HG03558 (cell line): ENCODE measurements around the gene ATE1.
"Not testable (repeated sequence)": the region's sequence is repeated elsewhere in the genome, so short reads cannot be mapped to it uniquely, and the experiment has no call there.

Experiments used
- ATAC-seq: cut with Tn5 transposase; IDR thresholded peaks from one replicate; pipeline ENCODE4 v1.9.1; 2021; ENCODE audit warnings: moderate number of reproducible peaks; ENCODE audit not compliant: unreplicated experiment; ENCODE audit errors: extremely low read depth

ATE1 gene

DNA sequence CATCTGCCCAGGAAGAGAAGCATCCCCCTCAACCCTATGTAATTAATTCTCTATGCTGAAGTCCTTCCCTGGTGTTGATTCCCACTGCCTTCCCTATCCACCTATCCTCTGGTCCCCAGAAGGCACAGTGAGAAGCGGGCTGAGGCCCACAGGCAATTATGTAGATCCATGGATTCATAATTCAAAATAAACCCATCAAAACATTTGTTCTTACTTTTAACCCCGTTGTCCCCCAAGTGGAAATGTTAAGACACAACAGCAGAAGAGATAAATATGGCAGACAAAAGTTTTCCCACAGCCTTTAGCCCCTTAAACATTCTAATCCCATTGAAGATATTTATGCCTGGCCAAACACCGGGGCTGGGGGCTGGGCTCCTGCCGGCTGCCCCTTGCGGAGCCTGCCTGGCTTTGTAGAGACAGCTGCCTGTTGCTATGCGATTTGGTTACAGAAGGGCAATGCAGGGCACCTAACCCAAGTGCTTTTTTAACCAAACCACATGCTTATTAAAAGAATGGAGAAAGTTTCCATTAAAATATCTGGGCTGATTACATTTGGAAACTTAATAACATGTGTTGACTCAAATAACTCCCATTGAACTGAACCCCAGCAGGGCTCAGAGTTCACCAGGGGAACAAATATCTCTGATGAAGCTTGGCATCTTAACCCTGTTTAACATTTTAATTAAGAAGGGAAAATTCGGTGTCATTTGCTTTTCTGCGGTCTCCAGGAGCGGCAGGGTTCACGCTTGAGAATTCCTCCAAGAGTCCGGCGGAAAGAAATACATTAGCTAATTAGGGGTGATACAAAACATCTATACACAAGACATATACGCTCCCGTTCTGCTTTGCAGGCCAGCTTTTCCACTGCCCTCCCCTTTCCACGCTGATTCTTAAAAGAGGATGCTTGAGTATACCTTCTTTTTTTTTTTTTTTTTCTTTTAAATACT lies 218.8 kb downstream of the ATE1 start:
- ATAC-seq, result no peak

GRCh38 chr10:121702351-121703320 lies 225.2 kb downstream of the ATE1 start:
- ATAC-seq, result no peak

DNA sequence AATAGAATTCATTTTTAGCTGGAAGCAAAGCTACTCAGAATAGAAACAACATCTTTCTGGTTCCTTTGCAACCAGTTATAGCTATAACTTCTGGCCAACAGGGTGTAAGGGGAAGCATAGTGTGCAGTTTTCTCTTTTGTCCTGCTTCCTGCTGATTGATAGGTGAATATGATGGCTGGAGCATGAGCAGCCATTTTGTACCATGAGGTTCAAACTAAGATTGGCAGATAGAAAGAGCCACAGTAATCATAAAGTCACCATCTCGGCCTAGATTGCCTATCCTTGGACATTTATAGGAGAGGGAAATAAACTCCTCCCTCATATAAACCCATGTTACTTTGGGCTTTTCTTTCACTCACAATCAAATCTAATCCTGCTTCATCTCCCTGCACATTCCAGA lies 227.4 kb downstream of the ATE1 start:
- ATAC-seq, result no peak

DNA sequence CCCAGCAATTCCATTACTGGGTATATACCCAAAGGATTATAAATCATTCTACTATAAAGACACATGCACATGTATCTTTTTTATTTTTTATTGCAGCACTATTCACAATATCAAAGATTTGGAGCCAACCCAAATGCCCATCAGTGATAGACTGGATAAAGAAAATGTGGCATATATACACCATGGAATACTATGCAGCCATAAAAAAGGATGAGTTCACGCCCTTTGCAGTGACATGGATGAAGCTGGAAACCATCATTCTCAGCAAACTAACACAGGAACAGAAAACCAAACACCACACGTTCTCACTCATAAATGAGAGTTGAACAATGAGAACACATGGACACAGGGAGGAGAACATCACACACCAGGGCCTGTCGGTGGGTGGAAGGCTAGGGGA lies 228.1 kb downstream of the ATE1 start:
- not testable (repeated sequence) for ATAC-seq

GRCh38 chr10:121698902-121699301 lies 228.9 kb downstream of the ATE1 start:
- no peak for ATAC-seq

DNA sequence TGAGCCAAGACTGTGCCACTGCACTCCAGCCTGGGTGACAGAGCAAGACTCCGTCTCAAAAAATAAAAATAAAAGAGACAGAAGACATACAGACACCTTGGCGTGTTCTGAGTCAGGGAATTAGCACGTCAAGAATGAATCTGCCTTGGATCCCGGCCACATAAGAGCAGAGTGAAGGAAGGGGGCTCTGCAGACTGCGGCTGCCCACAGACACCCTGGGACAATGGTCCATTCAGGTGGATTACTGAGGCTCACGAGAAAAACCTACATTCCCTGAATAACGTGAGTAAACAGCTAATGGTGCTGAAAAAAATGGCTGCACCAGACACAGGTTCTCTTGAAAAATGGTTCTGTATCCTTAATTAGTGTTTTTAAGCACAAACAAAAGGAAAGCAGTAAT lies 229.5 kb downstream of the ATE1 start:
- no peak for ATAC-seq

DNA sequence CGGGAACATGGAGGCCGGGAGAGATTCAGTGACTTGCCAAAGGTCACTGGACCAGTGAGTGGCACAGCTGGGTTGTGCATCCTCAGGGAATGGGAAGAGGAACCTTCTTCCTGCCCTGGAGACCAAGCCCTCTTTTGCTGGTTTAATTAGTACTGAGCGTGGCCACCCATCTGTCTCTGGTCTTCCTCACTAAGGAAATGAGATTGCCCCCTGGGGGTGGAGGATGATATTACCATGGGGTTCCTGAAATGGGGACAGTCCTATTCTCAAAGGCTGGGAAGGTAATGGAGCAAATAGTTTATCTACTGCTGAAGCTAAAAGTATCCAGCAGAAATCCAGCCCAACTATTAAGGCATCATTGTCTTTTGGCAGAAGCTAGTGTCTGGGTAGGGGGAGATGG lies 231.0 kb downstream of the ATE1 start:
- no peak for ATAC-seq

GRCh38 chr10:121695731-121696464 lies 231.9 kb downstream of the ATE1 start:
- ATAC-seq, result no peak

DNA sequence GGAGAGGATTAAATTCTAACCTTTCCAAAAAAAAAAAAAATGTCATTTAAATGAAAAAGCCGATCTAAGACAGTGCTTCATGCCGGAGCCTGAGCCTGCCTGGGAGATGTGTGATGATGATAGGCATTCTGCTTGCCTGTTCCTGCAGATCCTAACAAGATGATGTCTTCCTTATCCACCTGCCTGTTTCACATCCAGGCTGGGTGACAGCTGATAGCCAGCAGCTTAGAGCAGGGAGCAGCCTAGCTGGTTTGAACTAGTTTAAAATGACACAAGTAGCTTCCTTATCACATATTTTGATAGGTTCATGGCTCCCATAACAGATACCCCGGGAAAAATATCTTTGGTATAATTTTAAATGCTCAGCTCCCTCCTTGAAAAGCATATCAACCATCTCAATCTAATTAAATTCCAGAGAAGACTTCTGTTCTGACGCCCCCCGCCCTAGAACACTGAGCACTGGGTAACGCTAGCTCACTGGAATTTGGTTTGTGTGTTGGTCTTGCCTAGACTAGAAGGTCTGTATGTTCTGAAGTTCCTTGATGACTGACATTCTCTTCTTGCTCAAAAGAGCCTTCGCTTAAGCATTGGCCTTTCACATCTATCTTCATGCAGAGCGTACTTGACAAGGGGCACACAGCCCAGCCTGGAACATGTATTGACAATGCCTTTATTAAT lies 232.7 kb downstream of the ATE1 start:
- ATAC-seq, result no peak

DNA sequence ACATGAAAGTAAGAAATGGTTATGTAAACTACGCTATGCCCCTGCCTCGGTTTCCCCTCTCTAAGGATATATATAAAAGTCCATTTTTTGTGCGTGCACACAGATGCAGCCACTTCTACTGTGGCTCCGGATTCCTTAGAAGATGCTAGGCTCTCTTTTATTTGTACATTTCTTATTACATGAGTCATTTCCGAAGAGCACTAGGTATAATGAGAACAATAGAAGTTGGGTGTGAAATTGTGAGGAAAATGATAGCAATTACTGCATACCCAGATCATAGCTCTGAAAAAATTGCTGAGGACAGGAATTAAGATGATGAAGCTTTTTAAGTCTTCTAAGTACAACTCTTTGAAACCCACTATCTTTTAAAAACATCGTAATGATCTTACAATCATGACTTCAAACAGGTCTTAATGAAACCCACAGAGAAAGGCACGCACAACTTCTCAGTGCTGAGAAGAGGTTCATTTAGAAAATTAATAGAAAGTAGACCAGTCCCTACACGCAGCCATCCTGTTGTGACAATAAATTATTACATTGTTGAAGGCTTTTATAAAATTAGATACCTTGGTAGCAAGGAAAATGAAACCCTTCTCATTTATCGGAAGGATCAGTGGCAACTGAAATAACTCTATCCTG lies 233.4 kb downstream of the ATE1 start:
- ATAC-seq, result no peak

DNA sequence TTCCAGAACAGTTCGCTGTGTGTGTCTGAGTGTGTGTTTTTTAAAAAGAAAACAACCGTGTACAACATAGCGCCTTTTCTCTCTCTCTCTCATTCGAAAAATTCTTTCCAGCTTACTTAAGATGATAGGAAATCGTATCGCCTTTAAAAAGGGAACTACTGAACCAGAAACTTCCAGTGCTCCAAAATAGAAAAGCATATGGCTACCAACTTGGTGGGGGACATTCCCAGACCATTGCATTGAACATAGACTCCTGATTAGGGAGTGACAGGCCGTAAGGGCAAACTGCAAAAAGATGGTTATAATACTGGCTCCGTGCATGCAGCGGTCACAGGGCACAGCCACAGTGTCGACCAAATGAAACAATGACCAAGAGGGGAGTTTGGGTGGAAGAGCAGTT lies 235.2 kb downstream of the ATE1 start:
- no peak for ATAC-seq

- ATAC-seq, result no peak
Measured at GRCh38 chr10:121690970-121691369, 236.9 kb downstream of the ATE1 start.
